ENCODE results near the gene DLL4.

DLL4 gene

GRCh38 chr15:40906091-40906990, 22.8 kb upstream of the DLL4 start:
- Histone ChIP-seq H3K36me3 (ENCODE audit: control insufficient read depth, insufficient read depth, low read length) (peaks cover 17% of the 10 kb centered on the region), H3K27me3 (replicated peaks; ENCODE audit: control insufficient read depth, insufficient read depth, low read length, poor library complexity, severe bottlenecking) (no peaks in the 10 kb centered on the region), H3K27ac (ENCODE audit: insufficient read depth, low read length, poor library complexity, severe bottlenecking) (peak overlapping the region; percentile 50), H3K4me3 (ENCODE audit: insufficient read depth, low read depth, low read length, poor library complexity, severe bottlenecking) (peak overlapping the region; percentile 64), H3K4me1 (ENCODE audit: control insufficient read depth, insufficient read depth, low read length, poor library complexity, severe bottlenecking) (peaks cover 21% of the 10 kb centered on the region), H3K9me3 (ENCODE audit: control insufficient read depth, low read length) (no peaks in the 10 kb centered on the region)
- peak; percentile 52 to 64 (median 53) for DNase-seq

DNA sequence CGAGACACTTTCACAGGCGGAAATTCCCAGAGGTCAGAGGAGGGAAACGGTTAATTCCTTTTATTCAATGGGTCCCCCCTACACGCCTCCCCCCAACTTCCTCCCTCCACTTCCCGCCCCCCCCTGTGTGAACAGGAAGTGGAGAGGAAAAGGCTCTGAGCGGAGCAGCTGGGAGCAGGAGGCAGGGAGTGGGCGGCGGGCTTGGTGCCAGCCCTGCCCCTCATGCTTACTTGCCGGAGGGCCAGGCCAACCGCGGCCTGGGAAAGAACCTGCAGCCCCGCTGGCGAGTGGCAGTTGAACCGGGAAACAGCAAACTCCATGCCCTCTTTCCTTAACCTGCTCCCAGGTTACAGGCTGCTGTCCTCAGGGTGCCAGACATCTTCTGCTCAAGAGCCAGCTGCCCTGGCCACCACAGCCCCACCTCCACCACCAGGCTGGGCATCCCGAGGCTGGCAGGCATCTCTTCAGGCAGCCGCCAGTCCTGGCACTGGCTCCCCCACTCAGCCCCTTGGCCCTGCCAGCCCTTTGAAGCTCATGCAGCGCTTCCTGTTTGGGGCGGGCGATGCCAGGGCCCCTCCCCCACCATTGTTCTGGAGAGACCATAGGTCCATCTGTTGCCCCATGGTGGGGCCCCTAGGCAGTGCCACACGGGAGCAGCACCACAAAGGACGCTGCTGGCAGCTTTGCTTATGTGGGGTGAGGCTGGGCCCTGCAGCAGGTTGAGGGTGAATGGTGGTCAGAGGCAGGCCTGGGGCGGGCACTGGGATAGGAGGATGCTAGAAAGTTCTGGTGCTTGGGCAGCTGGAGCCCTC, 21.9 kb upstream of the DLL4 start:
- H3K9me3 ChIP-seq (ENCODE audit: control insufficient read depth, low read length), result no peaks in the 10 kb centered on the region
- H3K27ac ChIP-seq (ENCODE audit: insufficient read depth, low read length, poor library complexity, severe bottlenecking), result peak overlapping the region; percentile 50
- peaks cover 17% of the 10 kb centered on the region for H3K36me3 ChIP-seq (ENCODE audit: control insufficient read depth, insufficient read depth, low read length)
- peak; percentile 28 to 50 (median 42) for DNase-seq
- H3K4me3 ChIP-seq (ENCODE audit: insufficient read depth, low read depth, low read length, poor library complexity, severe bottlenecking), result peak overlapping the region; percentile 64
- H3K27me3 ChIP-seq (replicated peaks; ENCODE audit: control insufficient read depth, insufficient read depth, low read length, poor library complexity, severe bottlenecking), result no peaks in the 10 kb centered on the region
- peaks cover 21% of the 10 kb centered on the region for H3K4me1 ChIP-seq (ENCODE audit: control insufficient read depth, insufficient read depth, low read length, poor library complexity, severe bottlenecking)

- no peaks in the 10 kb centered on the region for H3K9me3 ChIP-seq (ENCODE audit: control insufficient read depth, low read length)
- no peaks in the 10 kb centered on the region for H3K27me3 ChIP-seq (replicated peaks; ENCODE audit: control insufficient read depth, insufficient read depth, low read length, poor library complexity, severe bottlenecking)
- peaks cover 21% of the 10 kb centered on the region for H3K4me1 ChIP-seq (ENCODE audit: control insufficient read depth, insufficient read depth, low read length, poor library complexity, severe bottlenecking)
- H3K27ac ChIP-seq (ENCODE audit: insufficient read depth, low read length, poor library complexity, severe bottlenecking), result no peak overlapping the region
- DNase-seq, result no peak
- peaks cover 8% of the 10 kb centered on the region for H3K36me3 ChIP-seq (ENCODE audit: control insufficient read depth, insufficient read depth, low read length)
- H3K4me3 ChIP-seq (ENCODE audit: insufficient read depth, low read depth, low read length, poor library complexity, severe bottlenecking), result no peak overlapping the region
Observed at GRCh38 chr15:40908095-40908494, 21.0 kb upstream of the DLL4 start.

DNA sequence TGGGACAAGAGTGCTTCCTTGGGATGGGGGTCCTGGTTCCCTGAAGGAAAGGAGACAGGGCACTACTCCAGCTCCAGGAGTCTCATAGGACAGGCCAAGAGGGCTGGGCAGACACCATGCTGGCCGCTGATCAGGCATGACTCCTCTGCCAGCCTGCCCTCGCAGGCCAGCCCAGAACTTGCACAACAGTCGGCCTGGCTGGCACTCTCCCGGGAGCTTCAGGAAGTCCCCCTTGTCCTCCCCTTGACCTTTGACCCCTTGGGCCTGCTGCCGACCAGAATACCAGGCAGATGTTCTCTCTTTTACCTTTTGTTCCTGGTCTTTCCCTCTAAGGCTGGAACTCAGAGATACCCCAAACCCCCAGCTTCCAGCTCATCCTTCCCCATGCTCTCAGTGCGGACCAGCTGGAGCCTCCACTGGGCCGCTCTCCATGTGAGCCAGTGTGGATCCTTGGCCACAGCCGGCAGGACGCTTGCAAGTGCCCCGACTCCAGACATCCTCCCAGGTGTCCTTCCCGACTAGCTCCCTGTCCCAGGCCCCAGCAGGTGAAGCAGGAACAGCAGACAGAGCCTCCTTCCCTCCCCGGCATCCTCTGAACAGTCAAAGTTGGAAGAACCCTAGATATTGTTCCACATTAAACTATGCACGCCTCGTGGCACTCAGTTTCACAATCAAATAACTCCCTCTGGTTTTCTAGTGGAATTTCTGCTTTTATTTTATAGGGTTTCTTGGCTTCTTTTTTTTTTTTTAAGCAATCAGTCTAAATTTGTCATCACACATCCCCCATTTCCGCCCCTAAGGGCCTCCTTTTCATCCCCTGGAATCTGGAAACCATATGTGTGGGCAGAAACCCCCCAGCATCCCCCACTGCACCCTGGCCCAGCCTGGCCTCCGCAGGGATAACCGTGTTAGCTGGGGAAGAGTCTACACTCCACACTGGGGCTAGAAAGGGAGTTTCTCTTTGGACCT, 19.2 kb upstream of the DLL4 start:
- Histone ChIP-seq H3K36me3 (ENCODE audit: control insufficient read depth, insufficient read depth, low read length) (no peaks in the 10 kb centered on the region), H3K9me3 (ENCODE audit: control insufficient read depth, low read length) (no peaks in the 10 kb centered on the region), H3K27me3 (replicated peaks; ENCODE audit: control insufficient read depth, insufficient read depth, low read length, poor library complexity, severe bottlenecking) (no peaks in the 10 kb centered on the region), H3K4me3 (ENCODE audit: insufficient read depth, low read depth, low read length, poor library complexity, severe bottlenecking) (no peak overlapping the region), H3K27ac (ENCODE audit: insufficient read depth, low read length, poor library complexity, severe bottlenecking) (no peak overlapping the region), H3K4me1 (ENCODE audit: control insufficient read depth, insufficient read depth, low read length, poor library complexity, severe bottlenecking) (peaks cover 17% of the 10 kb centered on the region)
- DNase-seq, result no peak

DNA sequence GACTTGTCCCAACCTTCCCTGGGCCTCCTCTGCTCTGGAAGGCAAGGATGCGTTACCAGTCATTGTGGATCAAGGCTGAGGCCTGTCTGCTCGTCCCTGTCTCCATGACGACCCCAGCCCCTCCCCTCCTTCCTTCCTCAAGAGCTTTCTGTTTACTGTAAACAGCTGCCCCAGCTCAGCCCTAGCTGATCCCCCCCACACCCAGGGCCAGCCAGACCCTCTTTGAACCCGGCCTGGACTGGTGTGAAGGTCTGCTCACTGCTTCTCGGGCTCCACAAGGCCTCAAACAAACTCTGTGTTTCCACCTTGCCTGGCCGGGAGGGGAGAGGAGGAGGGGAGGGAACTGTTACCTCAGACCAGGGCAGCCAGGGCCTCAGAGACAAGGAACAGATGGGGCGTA, 18.0 kb upstream of the DLL4 start:
- no peak for DNase-seq
- Histone ChIP-seq H3K4me1 (ENCODE audit: control insufficient read depth, insufficient read depth, low read length, poor library complexity, severe bottlenecking) (peaks cover 16% of the 10 kb centered on the region), H3K36me3 (ENCODE audit: control insufficient read depth, insufficient read depth, low read length) (no peaks in the 10 kb centered on the region), H3K27me3 (replicated peaks; ENCODE audit: control insufficient read depth, insufficient read depth, low read length, poor library complexity, severe bottlenecking) (no peaks in the 10 kb centered on the region), H3K27ac (ENCODE audit: insufficient read depth, low read length, poor library complexity, severe bottlenecking) (no peak overlapping the region), H3K4me3 (ENCODE audit: insufficient read depth, low read depth, low read length, poor library complexity, severe bottlenecking) (no peak overlapping the region), H3K9me3 (ENCODE audit: control insufficient read depth, low read length) (no peaks in the 10 kb centered on the region)

DNA sequence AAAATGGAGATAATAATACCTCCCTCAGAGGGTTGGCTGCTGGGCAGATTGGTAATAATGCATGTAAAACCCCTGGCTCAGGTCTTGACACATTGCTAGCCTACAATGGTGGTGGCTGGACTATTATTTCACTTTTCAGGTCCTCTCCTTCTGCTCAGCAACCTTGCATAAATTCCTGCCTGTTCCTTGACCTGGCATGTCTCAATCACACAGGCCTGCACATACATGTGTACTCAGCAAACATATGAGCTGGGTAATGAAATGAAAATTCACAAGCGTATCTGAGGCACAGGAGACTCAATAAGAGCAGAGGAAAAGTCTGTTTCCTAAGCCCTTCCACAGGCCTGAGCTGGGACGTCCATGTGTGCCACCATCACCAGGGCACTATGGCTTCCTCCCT, 17.4 kb upstream of the DLL4 start:
- H3K4me1 ChIP-seq (ENCODE audit: control insufficient read depth, insufficient read depth, low read length, poor library complexity, severe bottlenecking), result peaks cover 11% of the 10 kb centered on the region
- no peak for DNase-seq
- no peaks in the 10 kb centered on the region for H3K36me3 ChIP-seq (ENCODE audit: control insufficient read depth, insufficient read depth, low read length)

DNA sequence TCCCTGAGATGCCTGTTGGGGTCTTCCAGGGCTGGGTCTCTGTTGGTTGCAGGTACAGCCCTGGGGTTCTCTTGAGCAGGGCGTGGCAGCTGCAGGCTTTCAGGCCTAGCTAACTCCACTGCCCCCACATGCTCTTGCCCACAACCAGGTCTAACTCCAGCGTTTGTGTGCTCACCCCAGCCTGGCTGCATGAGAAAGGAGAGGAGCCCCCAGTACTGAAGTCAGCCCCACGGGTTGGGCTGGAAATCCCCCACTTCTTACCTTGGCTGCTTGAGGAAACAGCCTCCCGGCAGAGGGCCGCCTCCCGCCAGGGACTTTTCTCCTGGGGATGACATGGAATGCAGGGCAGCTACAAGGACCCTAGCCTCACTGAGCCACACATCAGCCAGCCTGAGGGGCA, 16.7 kb upstream of the DLL4 start:
- Histone ChIP-seq H3K27me3 (replicated peaks; ENCODE audit: control insufficient read depth, insufficient read depth, low read length, poor library complexity, severe bottlenecking) (no peaks in the 10 kb centered on the region), H3K4me3 (ENCODE audit: insufficient read depth, low read depth, low read length, poor library complexity, severe bottlenecking) (no peak overlapping the region), H3K9me3 (ENCODE audit: control insufficient read depth, low read length) (no peaks in the 10 kb centered on the region), H3K36me3 (ENCODE audit: control insufficient read depth, insufficient read depth, low read length) (no peaks in the 10 kb centered on the region), H3K27ac (ENCODE audit: insufficient read depth, low read length, poor library complexity, severe bottlenecking) (no peak overlapping the region), H3K4me1 (ENCODE audit: control insufficient read depth, insufficient read depth, low read length, poor library complexity, severe bottlenecking) (peaks cover 3% of the 10 kb centered on the region)
- no peak for DNase-seq

More for the DNA sequence above, 17.4 kb upstream of the DLL4 start:
- H3K4me3 ChIP-seq (ENCODE audit: insufficient read depth, low read depth, low read length, poor library complexity, severe bottlenecking), result no peak overlapping the region
- no peaks in the 10 kb centered on the region for H3K27me3 ChIP-seq (replicated peaks; ENCODE audit: control insufficient read depth, insufficient read depth, low read length, poor library complexity, severe bottlenecking)
- no peaks in the 10 kb centered on the region for H3K9me3 ChIP-seq (ENCODE audit: control insufficient read depth, low read length)
- H3K27ac ChIP-seq (ENCODE audit: insufficient read depth, low read length, poor library complexity, severe bottlenecking), result no peak overlapping the region

DNA sequence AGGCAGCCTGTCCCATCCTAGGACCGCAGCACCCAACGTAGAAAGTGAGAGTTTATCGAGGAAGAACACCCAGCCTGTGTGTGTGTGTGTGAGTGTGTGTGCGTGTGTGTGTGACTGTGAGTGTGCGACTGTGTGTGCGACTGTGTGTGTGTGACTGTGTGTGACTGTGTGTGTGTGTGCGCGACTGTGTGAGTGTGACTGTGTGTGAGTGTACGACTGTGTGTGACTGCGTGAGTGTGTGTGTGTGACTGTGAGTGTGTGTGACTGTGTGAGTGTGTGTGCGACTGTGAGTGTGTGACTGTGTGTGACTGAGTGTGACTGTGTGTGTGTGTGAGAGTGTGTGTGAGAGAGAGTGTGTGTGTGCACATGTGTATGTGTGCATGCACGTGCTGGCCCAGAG, 15.1 kb upstream of the DLL4 start:
- Histone ChIP-seq H3K4me1 (ENCODE audit: control insufficient read depth, insufficient read depth, low read length, poor library complexity, severe bottlenecking) (no peaks in the 10 kb centered on the region), H3K36me3 (ENCODE audit: control insufficient read depth, insufficient read depth, low read length) (no peaks in the 10 kb centered on the region), H3K4me3 (ENCODE audit: insufficient read depth, low read depth, low read length, poor library complexity, severe bottlenecking) (no peak overlapping the region), H3K27ac (ENCODE audit: insufficient read depth, low read length, poor library complexity, severe bottlenecking) (no peak overlapping the region), H3K27me3 (replicated peaks; ENCODE audit: control insufficient read depth, insufficient read depth, low read length, poor library complexity, severe bottlenecking) (no peaks in the 10 kb centered on the region), H3K9me3 (ENCODE audit: control insufficient read depth, low read length) (no peaks in the 10 kb centered on the region)
- no peak for DNase-seq

GRCh38 chr15:40914486-40914885, 14.7 kb upstream of the DLL4 start:
- H3K4me3 ChIP-seq (ENCODE audit: insufficient read depth, low read depth, low read length, poor library complexity, severe bottlenecking), result no peak overlapping the region
- no peak for DNase-seq
- no peaks in the 10 kb centered on the region for H3K4me1 ChIP-seq (ENCODE audit: control insufficient read depth, insufficient read depth, low read length, poor library complexity, severe bottlenecking)
- no peaks in the 10 kb centered on the region for H3K36me3 ChIP-seq (ENCODE audit: control insufficient read depth, insufficient read depth, low read length)
- no peaks in the 10 kb centered on the region for H3K9me3 ChIP-seq (ENCODE audit: control insufficient read depth, low read length)
- H3K27me3 ChIP-seq (replicated peaks; ENCODE audit: control insufficient read depth, insufficient read depth, low read length, poor library complexity, severe bottlenecking), result no peaks in the 10 kb centered on the region
- H3K27ac ChIP-seq (ENCODE audit: insufficient read depth, low read length, poor library complexity, severe bottlenecking), result no peak overlapping the region

All from effector memory CD4-positive, alpha-beta T cell (primary cell).